Activated CD4-positive, alpha-beta T cell treated with anti-CD3 and anti-CD28 coated beads for 48 hours (primary cell): ENCODE results near the gene GALNT4.

ENCODE experiments used
- DNase-seq: peaks from one replicate; pipeline ENCODE4 v3.0.0-alpha.2; 2020

GALNT4 gene

DNA sequence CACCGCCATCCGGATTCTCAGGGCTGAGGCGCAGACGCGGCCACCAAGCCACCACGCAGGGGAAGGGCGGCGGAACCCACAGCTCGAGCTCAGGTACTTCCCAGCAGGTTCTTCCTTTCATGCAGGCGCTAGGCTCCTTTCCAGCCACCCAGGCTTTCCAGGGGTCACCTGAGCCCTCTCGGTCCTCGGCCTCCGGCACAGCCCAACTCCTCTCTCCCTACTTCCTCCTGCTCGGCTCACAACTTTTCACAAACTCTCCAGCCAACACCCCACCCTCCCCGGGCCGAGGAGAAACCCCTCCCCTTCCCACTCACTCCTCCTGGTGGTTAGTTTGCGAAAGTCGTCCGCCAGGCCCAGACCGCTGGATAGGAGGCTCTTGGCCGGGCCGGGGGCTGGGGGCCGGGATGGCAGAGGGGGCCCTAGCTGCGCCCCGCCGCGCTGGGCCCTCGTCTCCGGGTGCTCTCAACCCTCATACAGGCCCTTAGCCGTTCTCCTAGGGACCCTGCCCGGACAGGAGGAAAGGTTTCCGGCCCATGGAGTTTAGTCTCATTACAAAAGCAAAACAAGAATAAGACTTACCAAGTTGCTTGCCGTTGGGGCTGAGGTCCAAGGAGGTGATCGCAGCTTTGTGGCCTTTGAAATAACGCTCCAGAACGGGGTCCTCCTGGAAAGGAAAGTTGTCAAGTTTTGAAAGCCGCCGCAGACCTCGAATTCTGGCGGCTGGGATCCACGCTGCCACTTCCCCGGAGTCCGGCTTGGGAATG, at the start of gene GALNT4:
GALNT4 (minus strand) TSS at position 256 of the 764 bp plus-strand sequence; CDS start at position 9, 247 bp downstream.
- DNase-seq = peak; percentile 81

DNA sequence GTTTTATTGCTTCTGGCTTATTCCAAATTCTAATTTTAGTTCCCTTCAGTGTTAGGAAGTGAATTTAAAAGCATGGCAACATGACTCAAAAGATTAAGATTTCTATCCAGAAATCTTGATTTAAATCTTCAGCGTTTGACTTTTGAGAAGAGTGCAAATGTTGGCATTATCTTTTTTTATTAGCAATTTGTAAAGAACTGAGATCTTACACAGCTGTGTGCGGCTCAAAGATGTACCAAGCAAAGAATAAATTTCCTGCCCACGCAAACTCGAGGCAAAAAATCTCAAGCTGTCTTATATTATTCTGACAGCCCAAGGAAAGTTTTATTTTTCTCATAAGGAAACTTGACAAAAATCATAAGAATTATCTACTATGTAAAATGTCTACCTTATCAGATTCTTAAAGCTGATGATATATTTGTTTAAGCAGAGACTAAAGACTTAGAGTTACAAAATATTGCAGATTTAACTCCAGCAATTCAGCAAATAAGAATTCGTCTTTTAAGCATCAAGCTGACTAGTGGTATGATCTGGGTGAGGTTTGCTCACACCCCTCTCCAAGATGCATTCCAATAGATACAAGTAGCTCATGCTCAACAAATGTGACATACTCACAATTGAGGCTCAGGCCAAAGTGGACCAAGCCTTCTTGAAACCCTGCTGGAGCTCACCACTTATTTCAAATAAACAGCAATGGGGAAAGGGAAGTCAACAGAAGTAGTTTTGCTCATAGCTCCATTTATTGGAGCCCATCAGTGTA, 48.6 kb upstream of the GALNT4 start:
- no peak for DNase-seq

DNA sequence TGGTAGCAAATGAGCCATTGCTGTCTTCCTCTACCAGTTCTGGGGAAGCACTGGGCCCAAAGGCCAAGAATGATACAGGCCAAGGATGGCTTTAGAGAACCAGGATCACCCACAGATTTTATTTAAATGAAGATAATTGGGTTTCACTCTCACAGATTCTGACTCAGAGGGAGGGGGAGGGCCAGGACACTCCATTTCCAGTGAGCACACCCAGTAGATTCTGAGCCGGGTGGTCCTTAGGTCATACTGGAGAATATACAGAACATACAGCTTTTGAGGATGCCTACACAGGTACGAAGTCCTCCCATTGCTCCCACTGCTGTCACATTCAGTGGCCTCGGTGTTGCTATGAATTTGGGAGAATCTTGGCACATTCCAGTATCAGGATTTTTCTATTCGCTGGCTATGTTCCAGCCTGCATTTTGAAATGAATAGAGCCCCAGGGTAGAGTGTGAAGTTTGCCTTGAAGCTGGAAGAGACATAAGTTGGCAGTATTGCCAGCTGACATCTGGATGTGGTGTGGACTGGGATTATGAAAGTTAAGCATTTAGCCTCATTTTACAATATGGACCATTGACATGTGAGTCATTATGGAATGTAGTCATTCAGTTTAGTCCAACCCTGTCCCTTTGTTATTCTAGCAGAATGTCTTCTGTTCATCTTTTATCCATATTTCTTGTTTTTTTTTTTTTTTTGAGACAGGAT, 47.0 kb upstream of the GALNT4 start:
- DNase-seq = no peak

DNA sequence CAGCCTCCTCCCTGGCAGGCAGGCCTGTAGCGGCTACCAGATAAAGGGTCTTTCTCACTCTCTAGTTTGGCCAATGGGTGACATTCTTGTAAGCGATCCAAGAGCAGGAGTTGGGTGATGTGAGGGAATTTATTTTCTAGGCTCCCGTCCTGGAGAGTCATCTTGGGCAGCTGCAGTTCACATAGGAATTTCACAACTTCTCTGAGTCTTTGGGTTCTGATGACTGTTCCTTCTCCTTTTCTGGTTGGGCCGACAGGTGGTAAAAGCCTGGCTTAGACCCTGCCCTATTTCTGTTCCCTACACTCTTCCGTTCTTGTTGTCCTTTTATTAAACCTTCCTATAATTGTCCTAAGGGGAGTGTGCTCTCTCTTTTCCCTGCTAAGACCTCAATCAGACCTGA, 43.9 kb upstream of the GALNT4 start:
- DNase-seq = no peak

DNA sequence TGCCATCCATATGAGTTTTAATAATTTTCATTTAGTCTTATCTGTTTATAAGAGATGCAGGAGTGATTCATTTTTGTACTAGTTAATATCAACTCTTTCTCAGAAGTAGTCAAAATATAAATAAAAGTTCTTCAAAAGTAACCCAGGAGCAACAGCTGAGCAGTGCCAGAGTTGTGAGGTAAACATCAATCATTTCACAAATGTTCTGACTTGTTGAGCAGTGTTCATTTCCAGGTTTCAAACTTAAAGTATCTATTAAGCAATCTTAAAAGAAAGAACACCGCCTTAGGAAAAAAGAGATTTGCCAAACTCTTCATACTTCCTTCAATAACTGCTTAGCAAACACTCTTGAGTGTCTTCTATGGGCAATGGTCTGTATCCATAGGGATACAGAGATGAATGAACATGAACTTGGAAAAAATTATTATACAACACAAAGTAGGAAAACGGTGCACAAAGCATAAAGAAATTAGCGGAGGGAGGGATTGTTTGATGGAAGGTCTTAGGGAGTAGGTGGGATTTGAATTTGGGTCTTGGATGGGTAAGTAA, 43.2 kb upstream of the GALNT4 start:
- no peak for DNase-seq

DNA sequence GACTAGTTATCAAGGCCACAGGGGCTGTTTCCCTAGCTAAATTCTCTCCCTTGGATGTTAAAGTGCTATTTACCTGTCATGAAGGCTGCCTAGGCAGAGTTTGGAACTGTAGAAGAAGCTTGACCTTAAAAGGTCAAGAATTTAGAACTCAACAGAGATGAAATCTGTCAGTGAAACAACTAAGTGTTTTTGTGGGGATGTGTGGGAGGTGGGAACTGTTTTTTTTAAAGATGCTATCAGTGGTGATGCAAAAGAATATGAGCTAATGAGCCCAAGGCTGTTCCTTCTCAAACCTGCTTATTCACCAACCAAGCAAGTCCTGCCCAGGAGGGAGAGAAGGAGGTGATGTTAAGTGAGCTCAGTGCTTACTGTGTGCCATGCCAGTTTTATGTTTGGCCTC, 42.0 kb upstream of the GALNT4 start:
- DNase-seq = no peak

DNA sequence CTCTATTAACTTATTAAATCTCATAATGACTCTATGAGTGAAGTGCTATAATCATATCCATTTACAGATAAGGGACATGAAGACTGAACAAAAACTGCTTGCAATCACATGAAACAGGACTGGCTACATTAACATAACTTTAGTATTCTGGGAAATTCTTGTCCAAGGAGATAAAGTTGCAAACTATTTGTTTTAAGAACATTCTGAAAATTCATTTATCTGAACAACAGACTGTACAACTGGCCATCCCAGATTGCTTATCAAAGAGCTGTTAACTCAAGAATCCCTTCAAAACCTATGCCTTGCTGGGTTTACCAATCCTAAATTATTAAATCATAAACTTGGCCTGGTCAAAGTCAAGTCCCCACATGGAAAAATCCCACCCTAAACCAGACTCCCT, 40.4 kb upstream of the GALNT4 start:
- no peak for DNase-seq

DNA sequence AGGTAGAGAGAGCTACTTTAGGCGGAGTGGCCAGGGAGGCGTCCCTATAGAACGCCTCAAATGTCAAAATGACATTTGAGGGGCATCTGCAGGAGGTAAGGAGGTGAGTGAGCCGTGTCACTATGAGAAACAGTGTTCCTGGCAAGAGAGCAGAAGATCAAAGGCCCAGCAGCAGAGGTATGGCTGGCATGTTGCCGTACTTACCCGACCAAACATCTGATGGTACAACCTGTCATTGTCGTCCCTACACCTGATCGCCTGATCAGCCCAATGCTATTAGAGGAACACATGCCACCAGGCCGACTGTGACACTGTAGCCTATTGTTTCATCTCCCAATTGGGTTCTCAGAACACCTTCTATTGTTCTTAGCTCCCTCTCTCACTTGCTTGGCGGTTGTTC, 35.2 kb upstream of the GALNT4 start:
- DNase-seq = no peak

DNA sequence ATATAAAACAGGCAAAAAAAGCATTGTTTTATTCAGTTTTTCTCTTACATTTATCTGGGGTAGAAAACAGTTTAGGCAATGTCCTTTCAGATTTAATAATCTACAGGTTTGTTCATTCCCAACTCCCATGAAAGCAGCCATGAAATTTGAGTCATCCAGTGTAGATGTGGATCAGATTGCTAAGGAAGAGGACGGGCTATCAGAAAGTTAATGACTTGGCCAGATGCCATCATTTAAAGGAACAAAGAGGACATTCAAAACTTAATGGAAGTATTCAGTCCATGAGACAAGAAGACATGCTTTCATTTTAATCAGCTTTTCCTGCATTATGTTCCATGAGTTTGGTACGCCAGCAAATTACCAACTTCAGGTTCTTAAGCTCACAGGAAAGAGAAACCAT, 32.4 kb upstream of the GALNT4 start:
- no peak for DNase-seq

DNA sequence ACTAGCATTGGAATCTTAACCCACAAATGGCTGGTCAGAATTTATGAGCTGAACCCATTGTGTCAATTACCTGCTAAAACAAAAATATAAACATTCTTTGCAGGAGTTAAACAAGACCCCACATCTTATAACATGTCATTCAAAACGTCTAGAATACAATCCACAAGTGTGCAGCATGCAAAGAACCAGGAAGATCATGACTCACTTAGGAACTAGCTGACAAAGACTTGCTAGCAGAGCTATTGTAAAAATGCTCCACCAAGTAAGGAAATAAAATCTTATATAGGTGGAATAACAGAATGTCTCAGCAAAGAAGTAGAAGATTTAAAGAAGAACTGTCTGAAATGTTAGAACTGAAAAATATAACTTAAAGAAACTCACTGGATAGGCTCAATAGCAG, 27.8 kb upstream of the GALNT4 start:
- DNase-seq = no peak

DNA sequence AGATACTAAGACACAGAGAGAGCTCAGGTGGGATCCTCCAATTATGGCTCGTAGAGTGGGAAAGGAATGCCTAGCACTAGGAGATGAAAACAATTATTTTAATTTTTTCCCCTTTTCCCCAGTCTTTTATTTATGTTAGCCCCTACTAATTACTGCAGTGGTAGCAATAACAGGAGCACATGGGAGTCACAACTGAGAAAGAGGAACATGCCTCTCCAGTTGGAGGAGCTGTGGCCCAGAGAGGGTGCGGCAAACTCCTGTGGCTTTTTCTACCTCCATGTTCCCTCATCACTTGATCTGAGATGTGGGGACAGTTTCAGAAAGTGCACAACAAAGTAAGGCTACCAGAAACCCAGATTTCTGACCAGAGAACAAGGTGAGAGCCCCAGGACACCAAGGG, 27.2 kb upstream of the GALNT4 start:
- DNase-seq = no peak

DNA sequence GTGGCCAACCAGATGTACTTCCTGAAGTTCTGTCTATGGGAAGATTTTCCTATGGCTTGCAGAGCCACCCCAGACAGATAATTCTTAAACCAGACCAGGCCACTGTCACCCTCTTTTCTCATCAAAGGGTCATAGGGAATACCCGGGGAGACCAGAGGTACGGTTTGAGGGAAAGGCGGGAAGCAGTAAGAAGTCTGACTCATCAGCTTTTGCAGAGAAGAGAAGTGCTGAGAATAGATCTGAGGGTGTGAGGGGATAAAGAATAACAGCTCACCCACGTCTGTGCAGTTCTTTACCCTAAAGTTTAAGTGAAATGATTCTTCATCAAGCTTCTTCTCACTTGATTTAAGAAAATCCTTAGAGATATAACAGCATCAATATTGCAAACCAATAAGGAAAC, 22.5 kb upstream of the GALNT4 start:
- no peak for DNase-seq

DNA sequence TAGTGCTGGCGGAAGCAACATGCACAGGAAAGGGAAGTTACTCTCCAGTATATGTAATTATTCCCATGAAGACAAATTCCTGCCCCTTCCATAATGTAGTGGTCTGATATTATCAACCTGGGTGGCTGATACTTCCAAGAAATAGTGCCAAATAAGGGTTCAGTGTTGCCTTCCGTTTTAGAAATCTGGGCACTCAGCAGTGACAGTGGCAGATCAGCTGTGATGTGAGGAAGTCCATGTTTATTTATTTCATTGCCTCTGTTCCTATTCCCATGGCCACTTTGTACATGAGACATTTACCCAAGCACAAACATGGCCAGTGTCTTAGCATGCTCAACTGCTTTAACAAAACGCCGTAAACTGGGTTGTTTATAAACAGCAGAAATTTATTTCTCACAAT, 21.6 kb upstream of the GALNT4 start:
- DNase-seq = no peak

DNA sequence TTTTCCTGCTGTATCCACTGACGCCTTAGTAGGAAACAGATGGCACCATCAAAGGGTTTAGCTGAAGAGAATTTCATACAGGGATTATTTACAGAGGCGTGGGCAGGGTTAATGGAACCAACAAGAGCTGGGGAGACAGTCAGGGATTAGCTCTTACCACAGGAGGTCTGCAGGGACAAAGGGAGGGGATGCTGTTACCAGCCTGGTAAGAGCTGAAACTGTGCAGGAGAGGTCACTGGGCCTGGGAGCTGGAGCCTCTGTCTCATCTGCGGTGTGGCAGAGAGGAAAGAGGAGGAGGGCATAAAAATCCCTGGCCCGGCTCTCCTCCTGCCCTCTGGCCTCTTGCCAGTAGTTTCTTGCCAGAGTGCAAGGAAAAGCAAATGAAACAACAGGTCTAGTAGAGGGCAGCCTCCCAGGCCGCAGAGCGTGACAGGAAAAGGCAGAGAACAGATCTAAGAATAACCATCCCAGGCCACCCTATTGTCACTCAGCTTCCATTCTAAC, 20.1 kb upstream of the GALNT4 start:
- no peak for DNase-seq

DNA sequence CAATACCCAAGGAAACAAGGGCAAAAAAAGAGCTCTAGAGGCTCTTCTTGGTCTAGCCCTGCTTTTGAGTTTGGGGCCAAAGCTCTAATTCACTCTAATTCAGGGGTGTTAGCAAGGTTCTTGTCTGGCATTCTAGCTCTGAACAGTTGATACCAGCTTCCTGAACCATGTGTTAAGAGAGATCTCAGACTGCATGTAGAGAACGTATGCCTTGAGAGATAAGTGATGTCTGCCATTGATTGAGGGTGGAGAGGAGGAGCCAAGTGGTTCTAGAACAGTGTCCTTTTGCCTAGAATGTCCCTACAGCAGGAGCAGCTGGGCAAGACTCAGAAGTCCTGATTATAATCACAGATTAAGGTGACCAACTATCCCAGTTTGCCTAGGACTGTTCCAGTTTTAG, 19.4 kb upstream of the GALNT4 start:
- no peak for DNase-seq

DNA sequence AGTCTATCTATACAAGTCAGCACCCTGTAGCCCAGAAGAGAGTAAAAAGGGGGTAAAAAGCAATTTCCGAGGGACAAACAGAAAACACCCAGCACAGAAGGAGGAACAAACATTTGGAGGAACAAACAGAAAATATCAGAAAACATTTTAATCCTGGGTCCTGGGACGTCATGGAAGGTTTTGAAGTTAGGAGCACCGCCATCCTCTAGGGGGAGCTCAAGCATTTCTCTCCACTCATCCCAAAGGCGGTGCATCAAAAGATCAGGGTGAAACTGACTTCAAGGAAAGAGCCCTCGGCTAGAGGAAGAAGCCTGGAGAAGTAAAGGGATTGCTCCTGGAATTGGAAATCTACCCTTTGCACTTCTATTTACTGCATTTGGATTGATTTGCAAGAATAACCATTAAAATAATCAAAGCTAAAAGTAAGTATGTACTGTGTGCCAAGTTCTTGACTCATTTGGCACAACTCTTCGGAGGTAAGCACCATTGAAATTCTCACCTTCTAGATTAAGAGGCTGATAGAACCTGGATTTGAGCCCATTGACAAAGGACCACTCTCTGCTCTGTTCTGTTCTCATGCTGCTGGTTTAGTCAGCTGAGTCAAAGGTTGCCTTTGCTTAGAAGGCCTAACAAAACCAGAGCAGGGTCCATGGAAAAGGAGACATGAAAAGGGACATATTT, 18.5 kb upstream of the GALNT4 start:
- DNase-seq = peak; percentile 71

DNA sequence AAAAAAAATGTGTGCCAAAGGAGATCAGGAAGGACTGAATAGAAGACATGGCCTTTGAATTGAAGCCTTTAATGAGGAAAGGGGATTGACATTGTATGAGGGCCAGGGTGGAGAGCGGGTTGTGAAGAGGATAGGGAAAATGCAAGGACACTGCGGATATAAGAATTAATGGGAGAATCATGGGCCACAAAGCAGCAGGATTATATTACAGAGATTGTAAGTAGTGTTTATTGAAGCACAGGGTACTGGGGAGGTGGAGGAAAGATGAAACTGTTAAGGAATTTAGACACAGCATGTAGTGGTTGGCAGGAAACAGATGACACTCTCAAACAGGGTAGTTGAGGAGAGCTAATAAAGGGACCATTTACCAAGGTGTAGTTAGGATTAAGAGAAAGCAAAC, 17.6 kb upstream of the GALNT4 start:
- DNase-seq = no peak

DNA sequence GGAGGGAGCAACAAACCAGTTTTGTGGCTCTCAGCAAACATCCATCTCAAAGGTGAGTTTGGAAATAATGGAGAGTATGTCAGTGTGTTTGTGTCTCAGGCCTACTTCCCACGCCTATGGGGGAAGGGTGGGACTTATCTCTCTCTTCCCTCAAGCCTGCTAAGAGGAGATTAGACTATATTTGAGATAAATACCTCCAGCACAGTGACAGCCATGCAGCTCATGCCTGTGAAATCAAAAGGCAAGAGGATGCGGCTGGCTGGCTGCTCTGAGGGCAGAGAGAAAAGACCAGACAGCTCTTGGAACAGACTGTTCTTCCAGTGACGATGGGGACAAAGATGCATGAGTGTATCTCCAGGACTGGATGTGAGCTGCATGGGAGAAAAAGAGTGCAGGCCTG, 16.0 kb upstream of the GALNT4 start:
- no peak for DNase-seq

DNA sequence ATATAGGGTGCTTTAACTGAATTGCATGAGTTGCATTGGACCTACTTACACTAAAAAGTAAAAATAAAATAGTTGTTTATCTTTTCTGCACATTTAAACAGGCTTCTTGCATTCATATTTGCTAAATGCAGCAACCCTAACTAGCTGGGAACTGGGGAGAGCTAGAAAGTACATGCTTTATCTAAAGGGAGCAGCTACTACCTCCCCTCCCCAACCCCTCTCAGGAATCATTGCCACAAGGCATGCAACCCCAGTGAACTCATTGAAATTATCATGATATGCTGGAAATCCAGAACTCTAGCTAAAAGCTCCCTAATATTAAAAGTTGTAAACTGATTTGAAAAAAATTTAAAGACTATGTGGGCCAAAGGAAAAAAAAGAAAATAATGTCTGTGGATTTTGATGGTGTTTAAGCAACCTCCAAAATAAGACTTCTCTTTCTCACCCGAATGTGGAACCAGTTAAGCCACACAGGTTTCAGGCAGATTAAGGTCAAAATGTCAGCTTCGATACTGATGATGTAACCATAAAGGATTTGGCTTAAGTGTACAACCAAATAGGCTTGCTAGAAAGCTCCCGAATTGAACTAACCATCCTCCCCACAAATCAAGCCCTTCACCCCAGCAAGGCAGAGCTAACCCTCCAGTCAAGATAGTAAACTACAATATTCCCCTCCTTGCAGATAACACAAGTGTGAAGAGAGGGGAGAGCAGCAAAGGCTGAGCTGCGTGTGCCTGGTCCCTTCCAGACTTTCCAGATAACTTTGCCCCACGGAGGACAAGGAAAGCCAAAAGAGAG, 15.0 kb upstream of the GALNT4 start:
- no peak for DNase-seq

DNA sequence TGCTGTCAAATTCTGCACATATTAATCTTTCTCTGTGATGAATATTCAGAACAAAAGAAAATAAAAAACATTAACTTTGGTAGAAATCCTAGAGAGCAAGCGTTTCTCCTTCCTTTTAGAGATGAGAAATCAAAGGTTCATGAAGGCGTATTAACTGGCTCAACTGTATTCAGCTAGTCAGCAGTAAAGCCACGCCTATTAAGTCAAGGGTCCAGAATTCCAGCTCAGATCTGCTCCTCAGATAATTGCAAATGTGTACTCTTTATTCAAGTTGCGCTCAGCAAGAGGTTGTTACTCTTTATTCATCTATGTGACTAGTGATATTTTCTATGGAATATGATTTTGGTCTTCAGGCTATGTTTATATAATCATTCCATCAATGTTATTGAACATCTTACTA, 14.3 kb upstream of the GALNT4 start:
- DNase-seq = no peak

DNA sequence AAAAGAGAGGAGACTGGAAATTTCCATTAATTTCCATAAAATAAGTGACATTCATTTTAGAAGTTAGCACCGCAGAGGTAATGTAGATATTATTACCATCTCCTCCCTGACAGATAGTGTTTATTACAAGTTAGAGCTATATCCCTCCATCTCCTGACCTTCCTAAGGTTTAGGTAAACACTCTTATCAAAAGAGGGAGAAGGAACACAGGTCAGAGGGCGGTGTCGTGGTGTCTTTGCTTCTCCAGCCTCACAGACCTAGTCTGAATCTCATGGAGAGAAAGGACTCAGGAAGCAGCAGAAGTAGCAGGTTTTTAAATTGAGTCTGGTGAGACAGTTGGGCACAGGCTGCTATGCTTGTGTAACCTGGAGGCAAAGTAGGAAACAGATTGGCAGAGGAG, 12.8 kb upstream of the GALNT4 start:
- no peak for DNase-seq

DNA sequence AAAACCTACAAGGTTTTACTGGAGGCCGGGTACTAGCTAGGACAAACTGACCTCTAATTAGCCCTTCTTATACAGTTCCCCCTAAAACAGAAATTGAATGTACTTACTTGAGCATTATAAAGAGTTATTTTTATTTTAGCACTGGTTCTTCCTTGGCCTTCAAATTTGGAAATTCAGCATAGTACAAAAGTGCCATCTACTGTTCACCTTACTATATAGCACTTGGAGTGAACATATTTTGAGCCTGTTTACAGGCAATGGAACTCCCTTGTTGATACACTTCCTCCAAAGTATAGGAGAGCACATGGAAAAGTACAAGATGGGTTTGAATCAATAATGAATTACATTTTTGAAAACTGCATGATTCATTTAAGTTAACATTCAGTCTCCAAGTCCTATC, 5.1 kb upstream of the GALNT4 start:
- no peak for DNase-seq
